HepG2 (cell line): ENCODE results near the gene FOXK2. TPM values are rescaled to one million over a fixed set of nuclear protein-coding genes. Genes with fewer than 3 reads are reported as not detected.

Experiments
- ARNT ChIP-seq: fragments of 450-650 bp; IDR thresholded peaks from 2 replicates; pipeline ENCODE4 v1.6.1; 2017
- ATF2 ChIP-seq: sonication (generic); formaldehyde crosslinking; IDR thresholded peaks from 2 replicates; pipeline ENCODE4 v1.4.0; 2020; ENCODE audit warnings: missing genetic modification reagents
- ATF7 ChIP-seq, 2 experiments: fragments of 450-650 bp in 1 of 2; sonication (generic) in 1 of 2; formaldehyde crosslinking in 1 of 2; IDR thresholded peaks; 2 replicates each; pipeline versions ENCODE4 v1.4.0 to v1.6.1; 2016 to 2020; ENCODE audit warnings: antibody characterized with exemption in 1 of 2, mild to moderate bottlenecking in 1 of 2, missing genetic modification reagents in 1 of 2
- GLI4 ChIP-seq: sonication (generic); formaldehyde crosslinking; IDR thresholded peaks from 2 replicates; pipeline ENCODE4 v1.5.1; 2020; ENCODE audit warnings: missing genetic modification reagents, mild to moderate bottlenecking, moderate library complexity, borderline replicate concordance
- GMEB1 ChIP-seq: sonication (generic); formaldehyde crosslinking; IDR thresholded peaks from 2 replicates; pipeline ENCODE4 v1.5.1; 2020; ENCODE audit warnings: missing genetic modification reagents, mild to moderate bottlenecking, borderline replicate concordance
- GRHL1 ChIP-seq: sonication (generic); formaldehyde crosslinking; conservative IDR thresholded peaks from 2 replicates; pipeline ENCODE4 v1.8.0; 2022; ENCODE audit warnings: missing genetic modification reagents
- MAX ChIP-seq: IDR thresholded peaks from 2 replicates; pipeline ENCODE4 v1.6.1; 2012; ENCODE audit warnings: inconsistent platforms
- SIX4 ChIP-seq: sonication (generic); formaldehyde crosslinking; IDR thresholded peaks from 2 replicates; pipeline ENCODE4 v1.4.0; 2020; ENCODE audit warnings: missing genetic modification reagents
- TMF1 ChIP-seq: sonication (generic); formaldehyde crosslinking; IDR thresholded peaks from 2 replicates; pipeline ENCODE4 v1.8.1; 2022; ENCODE audit warnings: low read depth, missing genetic modification reagents
- ZFP41 ChIP-seq: sonication (generic); formaldehyde crosslinking; IDR thresholded peaks from 2 replicates; pipeline ENCODE4 v1.4.0; 2020; ENCODE audit warnings: mild to moderate bottlenecking, missing genetic modification reagents, borderline replicate concordance
- ZNF12 ChIP-seq: sonication (generic); formaldehyde crosslinking; IDR thresholded peaks from 2 replicates; pipeline ENCODE4 v1.5.0; 2020; ENCODE audit warnings: missing genetic modification reagents
- ZNF143 ChIP-seq: sonication (generic); formaldehyde crosslinking; IDR thresholded peaks from 2 replicates; pipeline ENCODE4 v1.4.0; 2020; ENCODE audit warnings: missing genetic modification reagents
- ZNF513 ChIP-seq: sonication (generic); formaldehyde crosslinking; conservative IDR thresholded peaks from 2 replicates; pipeline ENCODE4 v1.5.0; 2020; ENCODE audit warnings: missing genetic modification reagents
- ZNF713 ChIP-seq: sonication (generic); formaldehyde crosslinking; IDR thresholded peaks from 2 replicates; pipeline ENCODE4 v1.4.0; 2020; ENCODE audit warnings: mild to moderate bottlenecking, missing genetic modification reagents
- polyA plus RNA-seq, 8 experiments: library from polyadenylated mRNA; depleted of rRNA in 3 of 8; stranded (reverse) in 7 of 8; unstranded in 1 of 8; fragments of >200 nt; fragmentation: Illumina TruSeq in 4 of 8; extraction: Trizol in 4 of 8; gene quantifications; 2 replicates each; pipeline versions ENCODE4 v1.2.1 to v1.2.3, GENCODE V29; 2011 to 2016; ENCODE audit warnings: low read depth in 4 of 8, missing spikeins in 1 of 8, mixed read lengths in 1 of 8; ENCODE audit not compliant: insufficient read depth in 1 of 8
- total RNA-seq, 5 experiments: library from RNA; depleted of rRNA; stranded (reverse); fragments of >200 nt; fragmentation: Illumina TruSeq; extraction: Trizol; gene quantifications; 2 replicates each; pipeline ENCODE4 v1.2.3, GENCODE V29; 2016; ENCODE audit warnings: low read depth in 1 of 5
- TF ChIP-seq, protein P1 (sequence below): sonication (generic); formaldehyde crosslinking; IDR thresholded peaks from 2 replicates; pipeline ENCODE4 v1.8.0; 2022; ENCODE audit warnings: mild to moderate bottlenecking, missing genetic modification reagents
- TF ChIP-seq, protein P2 (sequence below): sonication (generic); formaldehyde crosslinking; IDR thresholded peaks from 2 replicates; pipeline ENCODE4 v1.5.0; 2020; ENCODE audit warnings: missing genetic modification reagents, mild to moderate bottlenecking, borderline replicate concordance
- TF ChIP-seq, protein P3 (sequence below): IDR thresholded peaks from 2 replicates; pipeline ENCODE4 v1.6.1; 2016; ENCODE audit warnings: missing genetic modification reagents, missing compliant biosample characterization
- TF ChIP-seq, protein P4 (sequence below): sonication (generic); formaldehyde crosslinking; IDR thresholded peaks from 2 replicates; pipeline ENCODE4 v1.5.0; 2020; ENCODE audit warnings: missing genetic modification reagents

The FOXK2 gene
- total and polyA plus RNA-seq, 2 of the 13 experiments (the other 11 are each of a cell fraction or from before 2014, with no cell fraction given): 67.1 to 67.2 TPM

DNA sequence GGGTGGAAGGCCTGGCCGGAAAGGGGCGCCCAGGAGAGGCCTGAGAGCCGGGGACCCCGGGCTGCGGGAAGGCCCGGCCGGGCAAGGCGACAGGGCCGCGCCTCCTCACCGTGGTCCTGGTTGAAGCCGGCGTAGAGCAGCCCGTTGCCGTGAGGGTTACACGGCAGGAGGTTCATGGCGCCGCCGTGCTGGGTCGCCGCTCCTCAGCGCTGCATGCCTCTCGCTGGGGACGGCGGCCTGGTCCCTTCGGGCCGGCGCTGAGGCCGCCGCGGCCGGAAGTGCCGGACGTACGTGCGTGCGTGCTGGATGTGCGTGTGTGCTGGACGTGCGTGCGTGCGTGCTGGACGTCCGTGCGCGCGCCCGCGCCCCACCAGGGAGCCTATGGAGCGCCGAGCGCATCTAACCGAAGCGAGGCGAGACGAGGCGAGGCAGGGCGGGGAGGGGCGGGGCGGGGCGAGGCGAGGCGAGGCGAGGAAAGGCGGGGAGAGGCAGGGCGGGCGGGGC, 128.7 kb downstream of the FOXK2 start, which contains the start of gene WDR45B (continued):
- TF ChIP-seq, protein P1, sequence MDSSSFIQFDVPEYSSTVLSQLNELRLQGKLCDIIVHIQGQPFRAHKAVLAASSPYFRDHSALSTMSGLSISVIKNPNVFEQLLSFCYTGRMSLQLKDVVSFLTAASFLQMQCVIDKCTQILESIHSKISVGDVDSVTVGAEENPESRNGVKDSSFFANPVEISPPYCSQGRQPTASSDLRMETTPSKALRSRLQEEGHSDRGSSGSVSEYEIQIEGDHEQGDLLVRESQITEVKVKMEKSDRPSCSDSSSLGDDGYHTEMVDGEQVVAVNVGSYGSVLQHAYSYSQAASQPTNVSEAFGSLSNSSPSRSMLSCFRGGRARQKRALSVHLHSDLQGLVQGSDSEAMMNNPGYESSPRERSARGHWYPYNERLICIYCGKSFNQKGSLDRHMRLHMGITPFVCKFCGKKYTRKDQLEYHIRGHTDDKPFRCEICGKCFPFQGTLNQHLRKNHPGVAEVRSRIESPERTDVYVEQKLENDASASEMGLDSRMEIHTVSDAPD (CRISPR knock-in tag): no peak
- TF ChIP-seq ATF7 (IDR thresholded peaks at IDR 0.05): no peak
- TF ChIP-seq ATF7 (CRISPR knock-in tag; IDR thresholded peaks at IDR 0.05): peak; percentile 52; the same call in 1 of the 2 replicates
- peak; percentile 42; the same call in 1 of the 2 replicates for TF ChIP-seq GLI4 (CRISPR knock-in tag)
- TF ChIP-seq, protein P2, sequence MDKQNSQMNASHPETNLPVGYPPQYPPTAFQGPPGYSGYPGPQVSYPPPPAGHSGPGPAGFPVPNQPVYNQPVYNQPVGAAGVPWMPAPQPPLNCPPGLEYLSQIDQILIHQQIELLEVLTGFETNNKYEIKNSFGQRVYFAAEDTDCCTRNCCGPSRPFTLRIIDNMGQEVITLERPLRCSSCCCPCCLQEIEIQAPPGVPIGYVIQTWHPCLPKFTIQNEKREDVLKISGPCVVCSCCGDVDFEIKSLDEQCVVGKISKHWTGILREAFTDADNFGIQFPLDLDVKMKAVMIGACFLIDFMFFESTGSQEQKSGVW (CRISPR knock-in tag): 0 out of 2 replicates have a peak, but pooled peaks have one; percentile 23
- TF ChIP-seq MAX: peak; percentile 91
- peak; percentile 57; the same call in 1 of the 2 replicates for TF ChIP-seq SIX4 (CRISPR knock-in tag)
- TF ChIP-seq GMEB1 (CRISPR knock-in tag): peak; percentile 99
- TF ChIP-seq ZFP41 (CRISPR knock-in tag): peak; percentile 40; the same call in 1 of the 2 replicates
- TF ChIP-seq GRHL1 (CRISPR knock-in tag): no peak
- TF ChIP-seq ARNT: no peak
- peak; percentile 84; the same call in 1 of the 2 replicates for TF ChIP-seq ZNF713 (CRISPR knock-in tag)
- peak; percentile 72 for TF ChIP-seq ATF2 (CRISPR knock-in tag)
- TF ChIP-seq, protein P3, sequence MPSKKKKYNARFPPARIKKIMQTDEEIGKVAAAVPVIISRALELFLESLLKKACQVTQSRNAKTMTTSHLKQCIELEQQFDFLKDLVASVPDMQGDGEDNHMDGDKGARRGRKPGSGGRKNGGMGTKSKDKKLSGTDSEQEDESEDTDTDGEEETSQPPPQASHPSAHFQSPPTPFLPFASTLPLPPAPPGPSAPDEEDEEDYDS (CRISPR knock-in tag): peak; percentile 66; the same call in 1 of the 2 replicates
- TF ChIP-seq, protein P4, sequence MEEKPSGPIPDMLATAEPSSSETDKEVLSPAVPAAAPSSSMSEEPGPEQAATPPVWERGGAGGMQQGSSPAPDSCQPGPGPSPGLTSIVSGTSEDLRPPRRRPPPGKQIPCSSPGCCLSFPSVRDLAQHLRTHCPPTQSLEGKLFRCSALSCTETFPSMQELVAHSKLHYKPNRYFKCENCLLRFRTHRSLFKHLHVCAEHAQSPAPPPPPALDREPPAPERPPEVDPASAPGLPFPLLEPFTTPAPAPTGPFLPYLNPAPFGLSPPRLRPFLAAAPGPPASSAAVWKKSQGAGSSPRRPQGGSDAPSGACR (CRISPR knock-in tag): peak; percentile 83
- TF ChIP-seq ZNF143 (CRISPR knock-in tag): peak; percentile 46; the same call in 1 of the 2 replicates
- TF ChIP-seq TMF1 (CRISPR knock-in tag): peak; percentile 90
- no peak for TF ChIP-seq ZNF513 (CRISPR knock-in tag)
- TF ChIP-seq ZNF12 (CRISPR knock-in tag): peak; percentile 42; the same call in 1 of the 2 replicates
